HG03060 (cell line): ENCODE results near the gene TBC1D3B.
"Not testable (repeated sequence)": the region's sequence is repeated elsewhere in the genome, so short reads cannot be mapped to it uniquely, and the experiment has no call there.

Experiments used
- ATAC-seq: cut with Tn5 transposase; IDR thresholded peaks from one replicate; pipeline ENCODE4 v1.9.1; 2021; ENCODE audit warnings: low read depth, moderate number of reproducible peaks; ENCODE audit not compliant: unreplicated experiment

TBC1D3B gene

GRCh38 chr17:36182176-36183000, 6.0 kb upstream of the TBC1D3B start:
- ATAC-seq = no peak

GRCh38 chr17:36181446-36182175, 5.2 kb upstream of the TBC1D3B start:
- ATAC-seq = not testable (repeated sequence)

- not testable (repeated sequence) for ATAC-seq
These were observed 7.6 kb downstream of the TBC1D3B start for GRCh38 chr17:36168836-36169235.

GRCh38 chr17:36153895-36154610, 22.4 kb downstream of the TBC1D3B start:
- ATAC-seq = no peak

- no peak for ATAC-seq
These were observed 23.8 kb downstream of the TBC1D3B start for GRCh38 chr17:36152639-36153120.

GRCh38 chr17:36151891-36152638, 24.4 kb downstream of the TBC1D3B start:
- no peak for ATAC-seq

- ATAC-seq = peak; percentile 7
These were observed 27.1 kb downstream of the TBC1D3B start for GRCh38 chr17:36149296-36149820.

- ATAC-seq = peak; percentile 50
These were observed 27.7 kb downstream of the TBC1D3B start for GRCh38 chr17:36148559-36149295.

- ATAC-seq = no peak
These were observed 28.8 kb downstream of the TBC1D3B start for GRCh38 chr17:36147601-36148000.

- no peak for ATAC-seq
These were observed 31.3 kb downstream of the TBC1D3B start for GRCh38 chr17:36144981-36145729.

- no peak for ATAC-seq
These were observed 32.4 kb downstream of the TBC1D3B start for GRCh38 chr17:36144014-36144413.

GRCh38 chr17:36142806-36143205, 33.6 kb downstream of the TBC1D3B start:
- ATAC-seq = no peak

- ATAC-seq = no peak
These were observed 34.2 kb downstream of the TBC1D3B start for GRCh38 chr17:36142235-36142634.

- no peak for ATAC-seq
These were observed 40.0 kb downstream of the TBC1D3B start for GRCh38 chr17:36136439-36136838.

- no peak for ATAC-seq
These were observed 40.4 kb downstream of the TBC1D3B start for GRCh38 chr17:36136036-36136435.

- ATAC-seq = no peak
These were observed 41.0 kb downstream of the TBC1D3B start for GRCh38 chr17:36135465-36135864.

GRCh38 chr17:36133602-36134236, 42.7 kb downstream of the TBC1D3B start:
- no peak for ATAC-seq

GRCh38 chr17:36132421-36132831, 44.0 kb downstream of the TBC1D3B start:
- ATAC-seq = no peak
